GM18517 (cell line): ENCODE results near the gene TPD52L1.
"Not testable (repeated sequence)": the region's sequence is repeated elsewhere in the genome, so short reads cannot be mapped to it uniquely, and the experiment has no call there.

ENCODE experiments used
- ATAC-seq: cut with Tn5 transposase; IDR thresholded peaks from one replicate; pipeline ENCODE4 v1.9.1; 2021; ENCODE audit warnings: mild to moderate bottlenecking, moderate library complexity; ENCODE audit not compliant: unreplicated experiment

TPD52L1 gene

DNA sequence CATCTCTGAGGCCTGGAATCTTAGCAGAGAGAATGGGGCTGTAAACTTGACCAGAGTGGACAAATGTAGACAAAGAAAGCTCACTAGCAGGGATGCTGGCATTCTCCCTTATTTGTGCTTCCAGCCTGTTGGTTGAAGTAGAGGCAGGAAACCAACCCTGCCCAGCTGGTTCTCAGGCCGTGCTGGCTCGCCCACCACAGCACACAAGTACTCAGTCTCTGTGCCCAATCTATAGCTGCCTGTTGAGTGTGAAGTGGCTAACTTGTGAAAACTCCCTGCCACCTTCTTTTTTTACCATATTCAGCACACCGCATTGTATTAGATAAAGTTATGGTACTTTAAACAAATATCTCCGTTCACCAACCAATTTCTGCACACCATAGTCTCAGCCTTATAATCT is 110.9 kb downstream of the TPD52L1 start:
- no peak for ATAC-seq

DNA sequence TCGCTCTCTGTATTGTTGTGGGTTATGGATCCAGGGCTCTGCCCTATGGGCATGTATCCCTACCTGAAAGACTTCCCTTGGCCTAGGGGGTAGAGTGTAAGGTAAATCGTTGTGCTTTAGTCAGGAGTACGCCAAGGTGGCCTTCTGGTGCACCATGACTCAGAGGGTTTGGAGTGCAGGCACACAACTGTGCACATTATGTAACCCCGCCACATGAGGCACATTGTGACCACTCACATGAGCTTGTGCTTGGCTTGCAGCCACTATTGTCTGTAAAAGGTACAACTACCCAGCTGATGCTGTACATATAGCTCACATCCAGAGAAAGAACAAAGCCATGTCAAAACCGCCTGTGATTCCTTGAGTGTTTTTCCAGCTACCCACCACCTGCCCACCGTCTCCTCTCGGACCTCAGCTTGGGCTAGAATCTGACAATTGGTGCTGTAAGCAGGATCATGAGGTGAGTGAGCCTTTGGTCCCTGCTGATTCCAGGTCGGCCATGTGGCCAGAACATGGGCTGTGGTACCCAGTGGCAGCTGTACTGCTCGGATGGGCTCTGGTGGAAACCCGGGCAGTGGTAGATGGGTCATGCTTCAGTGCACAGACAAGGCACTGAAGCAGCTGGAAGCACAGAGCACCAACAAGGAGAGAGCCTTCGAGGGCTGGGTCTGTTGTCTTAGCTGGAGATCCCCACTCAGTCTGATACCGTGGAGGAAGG is 114.4 kb downstream of the TPD52L1 start:
- ATAC-seq: no peak

DNA sequence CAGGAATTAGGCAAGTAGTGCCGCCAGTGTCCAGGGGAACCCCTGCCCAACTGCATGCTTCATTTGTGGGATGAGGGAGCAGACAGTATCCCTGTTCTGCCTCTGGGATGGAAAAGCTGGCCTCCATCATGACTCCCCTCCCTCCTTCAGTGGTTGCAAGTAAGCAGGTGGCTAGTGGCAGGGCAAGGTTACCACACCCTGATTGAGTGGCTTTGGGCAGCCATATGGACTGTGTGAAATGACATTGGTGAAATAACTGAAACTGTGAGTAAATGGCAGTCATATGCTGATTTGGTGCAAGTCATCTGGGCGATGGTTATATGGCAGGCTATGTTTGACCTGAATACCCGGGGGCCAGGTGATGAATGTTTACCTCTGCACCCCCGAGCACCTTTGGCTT is 115.2 kb downstream of the TPD52L1 start:
- no peak for ATAC-seq

DNA sequence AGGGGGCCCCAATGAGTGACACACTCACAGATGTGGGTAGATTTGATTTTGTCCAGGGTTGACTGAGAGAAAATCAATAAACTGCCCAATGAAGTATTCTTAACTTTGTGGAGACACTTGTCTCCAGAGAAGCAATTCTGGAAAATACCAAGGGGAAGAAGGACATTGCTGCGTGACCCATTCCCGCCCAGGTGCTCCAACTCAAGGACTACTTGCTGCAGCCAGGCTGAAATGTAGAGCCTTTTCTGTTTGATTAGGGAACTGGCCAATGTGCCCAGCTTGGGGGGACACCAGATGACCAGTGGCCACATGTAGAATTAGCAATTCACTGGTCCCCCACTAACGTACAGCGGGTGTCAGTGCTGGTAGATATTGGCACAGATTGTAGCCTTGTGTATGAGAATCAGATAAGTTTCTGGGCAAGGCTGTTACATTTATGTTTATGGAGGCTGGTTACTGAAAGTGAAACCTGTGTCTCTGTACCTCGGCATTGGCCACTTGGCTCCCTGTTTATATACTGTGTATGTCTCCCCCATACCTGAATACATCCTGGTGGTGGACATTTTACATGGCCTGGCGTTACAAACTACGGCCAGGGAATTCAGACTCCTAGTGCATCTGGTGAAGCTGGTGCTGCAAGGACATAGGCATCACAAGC is 115.9 kb downstream of the TPD52L1 start:
- no peak for ATAC-seq

DNA sequence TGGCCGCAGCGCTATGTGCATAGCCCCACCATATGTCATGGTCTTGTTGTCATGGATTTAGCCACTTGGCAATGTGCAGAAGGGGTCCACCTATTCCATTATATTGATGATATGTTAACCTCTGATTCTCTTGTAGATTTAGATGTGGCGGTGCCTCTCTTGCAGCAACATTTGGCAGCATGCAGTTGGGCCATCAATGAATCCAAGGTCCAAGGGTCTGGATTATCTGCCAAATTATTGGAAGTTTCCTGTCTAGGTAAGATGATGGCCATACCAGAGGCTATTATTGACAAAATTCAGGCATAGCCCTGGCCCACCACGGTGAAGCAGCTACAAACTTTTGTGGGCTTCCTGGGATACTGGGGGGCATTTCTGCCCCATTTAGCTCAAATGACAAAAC is 116.8 kb downstream of the TPD52L1 start:
- ATAC-seq: no peak

DNA sequence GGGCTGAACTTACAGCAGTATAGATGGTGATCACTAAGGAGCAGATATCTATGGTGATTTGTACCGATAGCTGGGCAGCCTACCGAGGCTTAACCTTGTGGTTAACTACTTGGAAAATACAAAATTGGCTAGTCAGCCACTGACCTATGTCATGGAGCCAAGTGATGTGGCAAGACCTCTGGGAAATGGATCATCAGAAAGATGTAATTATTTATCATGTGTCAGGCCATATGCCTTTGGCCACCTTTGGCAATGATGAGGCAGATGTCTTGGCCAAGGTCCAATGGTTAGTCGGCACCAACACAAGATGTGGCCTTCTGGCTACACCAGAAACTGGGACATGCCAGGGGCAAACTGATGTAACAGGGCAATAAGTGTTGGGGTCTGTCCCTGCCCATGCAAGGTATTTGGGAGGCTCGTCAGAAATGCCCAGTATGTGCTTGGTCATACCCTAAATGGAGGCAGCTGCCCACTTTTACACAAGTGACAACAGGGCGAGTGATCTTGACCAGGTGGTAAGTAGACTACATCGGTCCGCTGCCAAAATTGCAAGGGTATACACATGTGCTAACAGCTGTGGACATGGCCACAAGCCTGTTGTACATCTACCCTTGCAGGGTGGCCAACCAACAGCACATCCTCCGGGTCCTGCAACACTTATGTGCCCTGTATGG is 118.0 kb downstream of the TPD52L1 start:
- no peak for ATAC-seq

DNA sequence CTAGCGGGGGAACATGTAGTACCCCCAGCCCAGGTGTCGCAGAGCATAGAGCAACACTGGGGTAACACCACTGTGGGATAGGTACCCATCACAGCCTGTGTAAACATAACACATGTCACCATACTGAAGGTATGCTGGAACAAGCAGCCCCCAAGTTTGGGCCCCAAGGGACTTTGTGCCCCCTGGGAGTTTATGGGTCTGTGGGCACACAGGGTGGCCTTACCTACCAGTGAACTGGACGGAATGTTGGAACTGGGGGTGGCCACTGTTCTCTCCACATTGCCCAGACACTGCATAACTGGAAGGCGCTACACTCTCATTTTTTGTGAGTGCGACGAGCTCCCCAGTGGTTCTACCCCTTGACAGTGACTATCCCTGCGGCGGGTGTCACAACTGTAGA is 119.7 kb downstream of the TPD52L1 start:
- ATAC-seq: no peak

DNA sequence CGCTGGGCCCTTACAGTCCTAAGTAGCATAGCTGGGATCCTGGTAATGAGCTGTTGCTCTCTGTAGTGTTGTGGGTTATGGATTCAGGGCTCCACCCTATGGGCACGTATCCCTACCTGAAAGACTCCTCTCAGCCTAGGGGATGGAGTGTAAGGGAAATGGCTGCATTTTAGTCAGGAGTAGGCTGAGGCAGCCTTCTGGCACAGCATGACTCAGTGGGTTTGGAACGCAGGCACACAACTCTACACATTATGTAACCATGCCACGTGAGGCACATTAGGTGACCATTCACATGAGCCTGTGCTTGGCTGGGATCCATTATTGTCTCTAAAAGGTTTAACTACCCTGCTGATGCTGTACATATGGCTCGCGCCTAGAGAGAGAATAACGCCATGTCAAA is 120.4 kb downstream of the TPD52L1 start:
- ATAC-seq: no peak

DNA sequence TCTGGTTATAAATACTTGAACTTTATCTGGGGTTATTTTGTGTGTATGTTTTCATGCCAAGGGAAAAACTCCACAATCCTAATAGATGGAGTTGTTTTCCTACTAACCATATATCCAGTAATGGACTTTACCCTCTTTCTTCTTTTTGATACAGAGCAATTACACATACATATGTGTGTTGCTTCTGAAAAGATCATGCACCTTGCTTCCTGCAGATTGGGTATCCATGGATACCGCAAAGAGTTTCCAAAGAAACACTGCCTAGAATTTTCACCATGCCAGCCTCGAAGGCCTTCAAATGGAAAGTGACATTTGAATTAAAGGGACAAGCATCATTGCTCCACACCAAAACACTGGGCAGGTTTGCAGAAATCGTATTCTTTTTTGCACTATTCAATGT is 121.4 kb downstream of the TPD52L1 start:
- no peak for ATAC-seq

DNA sequence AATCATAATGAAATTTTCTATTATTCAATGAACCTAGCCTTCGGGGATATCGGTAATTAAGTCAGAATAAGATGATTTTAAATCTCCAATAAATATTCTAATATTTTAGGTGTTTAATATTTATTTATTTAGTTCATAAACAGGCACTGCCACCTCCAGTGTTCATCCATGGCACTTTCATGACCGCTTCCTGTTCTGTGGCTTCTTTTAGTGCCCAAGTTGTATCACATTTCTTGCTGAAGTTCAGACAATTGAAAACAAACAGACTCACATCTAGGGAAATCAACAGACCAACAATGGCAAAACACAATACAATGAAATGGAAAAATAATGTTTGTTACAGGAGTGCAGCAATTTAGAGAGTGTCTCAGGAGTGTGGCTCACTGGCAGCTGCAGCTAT is 122.2 kb downstream of the TPD52L1 start:
- ATAC-seq: no peak

DNA sequence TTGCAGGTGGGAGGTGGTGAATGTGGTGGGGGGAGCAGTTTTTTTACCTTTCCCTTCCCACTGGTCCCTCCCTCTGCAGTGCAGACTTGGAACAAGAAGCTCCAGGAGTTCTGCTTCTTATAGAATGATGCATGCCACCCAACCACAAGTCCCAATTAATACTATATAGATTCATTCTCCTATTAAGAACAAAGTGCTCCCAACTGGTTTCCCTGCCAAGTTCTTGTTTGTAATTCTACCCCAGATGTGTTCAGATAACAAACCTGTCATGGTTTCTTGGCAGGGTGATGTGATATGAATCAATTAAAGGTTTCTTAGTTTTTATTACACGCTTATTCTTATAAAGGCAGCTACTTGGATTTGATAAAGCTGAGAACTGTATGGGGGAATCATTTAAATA is 124.3 kb downstream of the TPD52L1 start:
- ATAC-seq: no peak

DNA sequence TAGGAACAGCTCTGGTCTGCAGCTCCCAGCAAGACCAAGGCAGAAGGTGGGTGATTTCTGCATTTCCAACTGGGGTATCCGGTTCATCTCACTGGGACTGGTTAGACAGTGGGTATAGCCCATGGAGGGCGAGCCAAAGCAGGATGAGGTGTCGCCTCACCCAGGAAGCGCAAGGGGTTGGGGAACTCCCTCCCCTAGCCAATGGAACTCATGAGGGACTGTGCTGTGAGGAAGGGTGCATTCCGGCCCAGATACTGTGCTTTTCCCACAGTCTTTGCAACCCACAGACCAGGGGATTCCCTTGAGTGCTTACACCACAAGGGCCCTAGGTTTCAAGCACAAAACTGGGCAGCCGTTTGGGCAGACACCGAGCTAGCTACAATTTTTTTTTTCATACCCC is 126.4 kb downstream of the TPD52L1 start:
- no peak for ATAC-seq

DNA sequence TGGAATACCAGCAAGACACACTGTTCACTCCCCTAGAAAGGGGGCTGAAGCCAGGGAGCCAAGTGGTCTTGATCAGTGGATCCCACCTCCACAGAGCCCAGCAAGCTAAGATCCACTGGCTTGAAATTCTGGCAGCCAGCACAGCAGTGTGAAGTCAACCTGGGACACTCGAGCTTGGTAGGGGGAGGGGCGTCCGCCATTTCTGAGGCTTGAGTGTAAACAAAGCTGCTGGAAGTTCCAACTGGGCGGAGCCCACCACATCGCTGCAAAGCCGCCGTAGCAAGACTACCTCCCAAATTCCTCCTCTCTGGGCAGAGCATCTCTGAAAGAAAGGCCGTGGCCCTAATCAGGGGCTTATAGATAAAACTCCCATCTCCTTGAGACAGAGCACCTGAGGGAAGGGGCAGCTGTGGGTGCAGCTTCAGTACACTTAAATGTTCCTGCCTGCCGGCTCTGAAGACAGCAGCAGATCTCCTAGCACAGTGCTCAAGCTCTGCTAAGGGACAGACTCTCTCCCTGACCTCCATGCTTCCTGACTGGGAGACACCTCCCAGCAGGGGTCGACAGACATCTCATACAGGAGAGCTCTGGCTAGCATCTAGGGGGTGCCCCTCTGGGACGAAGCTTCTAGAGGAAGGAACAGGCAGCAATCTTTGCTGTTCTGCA is 126.9 kb downstream of the TPD52L1 start:
- not testable (repeated sequence) for ATAC-seq

DNA sequence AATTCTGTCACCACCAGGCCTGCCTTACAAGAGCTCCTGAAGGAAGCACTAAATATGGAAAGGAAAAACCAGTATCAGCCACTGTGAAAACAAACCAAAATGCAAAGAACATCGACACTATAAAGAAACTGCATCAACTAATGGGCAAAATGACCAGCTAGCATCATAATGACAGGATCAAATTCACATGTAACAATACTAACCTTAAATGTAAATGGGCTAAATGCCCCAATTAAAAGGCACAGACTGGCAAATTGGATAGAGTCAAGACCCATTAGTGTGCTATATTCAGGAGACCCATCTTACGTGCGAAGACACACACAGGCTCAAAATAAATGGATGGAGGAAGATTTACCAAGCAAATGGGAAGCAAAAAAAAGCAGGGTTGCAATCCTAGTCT is 128.9 kb downstream of the TPD52L1 start:
- ATAC-seq: not testable (repeated sequence)

DNA sequence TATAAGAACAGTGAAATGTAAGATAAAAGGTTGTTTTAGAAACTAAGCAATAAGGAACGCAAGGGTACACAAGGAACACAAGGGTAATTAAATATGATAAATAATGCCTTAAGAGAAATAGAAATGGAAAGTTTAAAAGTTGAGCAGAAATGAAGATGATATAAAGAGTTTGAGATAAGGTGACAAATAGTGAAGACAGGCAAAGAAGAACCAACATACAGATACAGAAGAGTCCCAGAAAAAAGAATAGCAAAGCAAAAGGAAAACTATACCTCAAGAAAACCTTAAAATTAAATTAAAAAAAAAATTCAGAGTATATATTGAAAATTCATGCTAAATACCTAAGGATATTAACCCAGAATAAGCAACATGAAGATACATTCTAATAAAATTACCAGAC is 131.8 kb downstream of the TPD52L1 start:
- no peak for ATAC-seq

DNA sequence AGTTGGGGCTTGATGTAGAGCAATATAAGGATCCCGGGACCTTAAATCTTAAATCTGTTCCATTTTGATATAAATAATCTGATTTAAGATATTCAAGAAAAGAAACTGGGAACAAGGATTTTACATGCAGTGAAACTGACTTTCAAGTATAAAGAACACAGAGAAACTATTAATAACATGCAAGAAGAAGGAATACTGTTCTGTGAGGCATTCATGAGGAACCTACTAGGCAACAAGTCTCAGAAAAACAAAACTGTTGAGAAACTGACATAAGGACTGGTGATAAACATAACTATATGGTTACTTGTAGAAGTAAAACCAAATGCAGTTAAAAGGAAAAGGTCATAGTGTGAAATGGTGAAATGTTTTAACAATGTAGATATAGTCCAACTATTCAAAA is 132.4 kb downstream of the TPD52L1 start:
- ATAC-seq: no peak

DNA sequence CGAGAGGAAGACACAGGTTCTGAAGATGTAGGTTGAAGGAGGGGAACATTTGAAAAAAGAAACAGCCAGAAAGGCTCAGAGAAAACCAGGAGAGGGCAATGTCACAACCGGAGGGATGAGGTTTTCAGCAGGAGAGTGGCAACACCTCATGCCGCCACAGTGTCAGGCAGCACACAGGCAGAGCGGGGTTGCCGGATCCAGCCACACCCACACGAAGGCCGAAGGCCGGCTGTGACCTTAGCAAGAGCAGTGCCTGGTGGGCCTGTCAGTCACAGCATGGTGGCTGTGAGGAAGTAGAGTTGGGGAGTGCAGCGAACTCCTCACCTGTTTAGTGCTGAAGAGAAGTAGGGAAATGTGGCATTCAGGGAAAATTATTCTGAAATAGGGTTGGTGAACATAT is 134.1 kb downstream of the TPD52L1 start:
- ATAC-seq: no peak

DNA sequence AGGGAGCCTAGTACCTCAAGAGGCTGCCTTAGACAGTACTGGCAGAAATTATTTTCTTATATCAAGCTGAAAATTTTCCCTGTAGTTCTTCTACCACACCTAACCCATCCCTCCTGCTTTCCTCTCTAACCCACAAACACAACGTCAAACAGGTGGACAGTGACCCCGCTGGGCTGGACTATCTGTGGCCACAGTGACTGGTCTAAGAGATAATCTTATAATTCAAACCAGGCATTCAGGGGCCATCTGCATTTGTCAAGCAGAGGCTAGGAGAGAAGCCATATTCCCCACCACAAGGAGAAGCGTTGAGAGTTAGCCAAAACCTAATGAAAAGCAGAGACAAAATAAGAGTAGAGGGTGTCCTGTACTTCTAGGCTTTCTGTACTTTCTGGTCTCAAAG is 140.0 kb downstream of the TPD52L1 start:
- no peak for ATAC-seq

DNA sequence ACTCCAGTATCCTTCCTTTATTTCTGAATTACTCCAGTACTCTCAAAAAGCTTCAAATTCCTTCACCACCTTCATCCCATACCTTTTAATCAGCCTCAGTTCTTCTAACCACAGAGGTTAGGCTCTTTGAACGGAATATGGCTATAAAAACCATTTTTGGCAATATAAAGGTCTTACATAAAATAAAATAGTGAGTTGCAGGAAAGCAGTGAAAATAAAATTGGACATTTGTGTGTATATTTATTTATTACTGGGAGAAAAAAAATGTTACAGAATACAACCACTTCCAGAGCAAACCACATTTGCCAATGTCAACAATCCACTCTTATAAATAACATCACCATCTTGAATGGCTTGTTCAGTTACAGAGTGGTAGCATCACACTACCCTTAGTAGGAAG is 140.5 kb downstream of the TPD52L1 start:
- ATAC-seq: no peak

DNA sequence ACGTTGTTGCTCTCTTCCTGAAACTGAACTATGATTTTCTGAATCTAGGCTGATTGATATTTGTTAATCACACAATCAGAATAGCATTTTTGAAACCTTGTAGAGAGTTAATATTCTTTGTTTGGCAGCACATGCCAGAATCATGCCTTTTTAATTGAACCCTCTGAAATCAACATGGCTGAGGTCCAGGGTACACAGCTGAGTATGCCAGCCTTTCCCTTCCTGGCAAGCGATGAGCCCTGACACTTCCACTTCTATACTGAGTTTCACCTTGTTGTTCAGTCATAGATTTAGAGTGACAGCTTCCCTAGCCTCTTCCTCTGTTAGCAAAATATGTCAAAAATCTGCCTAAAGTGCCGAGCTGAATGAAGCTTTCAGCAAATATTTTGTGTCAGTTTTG is 141.4 kb downstream of the TPD52L1 start:
- ATAC-seq: no peak

DNA sequence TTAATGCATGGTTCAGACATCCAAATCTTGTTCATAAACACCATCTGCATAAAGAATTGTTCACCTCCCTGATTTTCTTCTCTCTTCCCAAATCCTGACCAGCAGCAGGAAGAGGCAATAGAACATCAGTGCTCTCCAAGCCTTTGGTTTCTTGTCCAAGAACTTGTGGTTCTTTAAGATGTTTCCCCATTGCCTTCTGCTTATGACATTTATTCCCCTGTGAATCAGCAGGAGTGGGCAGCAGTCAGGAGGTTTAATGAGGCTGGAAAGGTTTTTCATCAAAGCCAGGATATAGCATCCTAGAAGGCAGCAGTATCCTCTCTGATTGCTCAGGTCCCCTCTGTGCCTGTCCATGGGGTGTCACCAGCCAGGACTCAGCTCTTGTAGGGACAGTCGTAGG is 142.9 kb downstream of the TPD52L1 start:
- no peak for ATAC-seq

DNA sequence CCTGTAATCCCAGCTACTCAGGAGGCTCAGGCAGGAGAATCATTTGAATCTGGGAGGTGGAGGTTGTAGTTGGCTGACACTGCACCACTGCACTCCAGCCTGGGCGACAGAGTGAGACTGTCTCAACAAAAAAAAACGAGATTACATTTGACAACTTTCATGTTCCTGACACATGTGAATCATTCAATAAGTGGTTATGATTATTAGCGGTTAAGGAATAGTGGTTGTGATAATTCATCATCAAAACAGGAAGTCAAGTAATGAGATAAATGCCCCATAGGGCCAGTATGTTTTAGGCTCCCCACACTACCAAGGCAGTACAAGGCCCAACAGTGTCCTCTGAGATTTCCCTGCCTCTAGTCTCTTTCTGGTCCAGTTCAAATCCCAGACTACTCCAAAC is 145.7 kb downstream of the TPD52L1 start:
- ATAC-seq: no peak
